H9 (cell line): ENCODE measurements around the gene GLB1L. TPM values are rescaled to one million over a fixed set of nuclear protein-coding genes. Genes with fewer than 3 reads are reported as not detected.

Source experiments
- DNase-seq: peaks from one replicate; pipeline ENCODE4 v3.0.0-alpha.2; 2017
- H2AFZ ChIP-seq: one replicate; pipeline ENCODE4 v1.6.1; 2013; ENCODE audit warnings: mild to moderate bottlenecking, low read length, control low read depth, moderate library complexity
- H2AK5ac ChIP-seq: 2 replicates; pipeline ENCODE4 v1.6.1; 2013; ENCODE audit warnings: low read length, control low read depth, mixed read lengths; ENCODE audit not compliant: insufficient read length
- H2BK120ac ChIP-seq: one replicate; pipeline ENCODE4 v1.6.1; 2013; ENCODE audit warnings: low read depth, mild to moderate bottlenecking, low read length, control low read depth, inconsistent platforms; ENCODE audit not compliant: poor library complexity, severe bottlenecking
- H2BK12ac ChIP-seq: 2 replicates; pipeline ENCODE4 v1.6.1; 2013; ENCODE audit warnings: low read length, control low read depth, mixed read lengths, low read depth; ENCODE audit not compliant: insufficient read length
- H2BK15ac ChIP-seq: 2 replicates; pipeline ENCODE4 v1.6.1; 2013; ENCODE audit warnings: low read depth, low read length, control low read depth
- H2BK20ac ChIP-seq: one replicate; pipeline ENCODE4 v1.6.1; 2013; ENCODE audit warnings: low read depth, mild to moderate bottlenecking, low read length, control low read depth, inconsistent platforms; ENCODE audit not compliant: poor library complexity, severe bottlenecking
- H2BK5ac ChIP-seq: 2 replicates; pipeline ENCODE4 v1.6.1; 2013; ENCODE audit warnings: low read length, control low read depth, mixed read lengths; ENCODE audit not compliant: insufficient read length
- H3K14ac ChIP-seq: 2 replicates; pipeline ENCODE4 v1.6.1; 2013; ENCODE audit warnings: low read length, control low read depth; ENCODE audit not compliant: insufficient read depth
- H3K18ac ChIP-seq: 2 replicates; pipeline ENCODE4 v1.6.1; 2013; ENCODE audit warnings: low read depth, mild to moderate bottlenecking, mixed read lengths, low read length, control low read depth; ENCODE audit not compliant: insufficient read length
- H3K23ac ChIP-seq: 2 replicates; pipeline ENCODE4 v1.6.1; 2013; ENCODE audit warnings: low read length, control low read depth, mixed read lengths, low read depth; ENCODE audit not compliant: insufficient read length
- H3K23me2 ChIP-seq: 2 replicates; pipeline ENCODE4 v1.6.1; 2013; ENCODE audit warnings: low read depth, mild to moderate bottlenecking, mixed read lengths, low read length, control low read depth; ENCODE audit not compliant: insufficient read length, poor library complexity, severe bottlenecking
- H3K27ac ChIP-seq: 2 replicates; pipeline ENCODE4 v1.5.1; 2013; ENCODE audit warnings: low read length, control low read depth, mixed read lengths, low read depth; ENCODE audit not compliant: insufficient read length
- H3K27me3 ChIP-seq: 2 replicates; pipeline ENCODE4 v1.6.1; 2013; ENCODE audit warnings: low read length, control low read depth, inconsistent platforms; ENCODE audit not compliant: insufficient read depth
- H3K4ac ChIP-seq: 2 replicates; pipeline ENCODE4 v1.6.1; 2013; ENCODE audit warnings: low read depth, mild to moderate bottlenecking, control low read depth, inconsistent platforms, low read length, moderate library complexity
- H3K4me1 ChIP-seq: 2 replicates; pipeline ENCODE4 v1.6.1; 2013; ENCODE audit warnings: low read length, control low read depth, inconsistent platforms; ENCODE audit not compliant: insufficient read depth
- H3K4me2 ChIP-seq: 2 replicates; pipeline ENCODE4 v1.6.1; 2013; ENCODE audit warnings: low read length, control low read depth, mixed read lengths; ENCODE audit not compliant: insufficient read length, insufficient read depth
- H3K56ac ChIP-seq: 2 replicates; pipeline ENCODE4 v1.6.1; 2013; ENCODE audit warnings: low read depth, mild to moderate bottlenecking, mixed read lengths, low read length, control low read depth; ENCODE audit not compliant: insufficient read length
- H3K79me1 ChIP-seq: 2 replicates; pipeline ENCODE4 v1.6.1; 2013; ENCODE audit warnings: low read depth, mild to moderate bottlenecking, moderate library complexity, low read length, control low read depth, inconsistent platforms; ENCODE audit not compliant: insufficient read depth, poor library complexity, severe bottlenecking
- H3K79me2 ChIP-seq: 2 replicates; pipeline ENCODE4 v1.6.1; 2013; ENCODE audit warnings: low read length, control low read depth, inconsistent platforms; ENCODE audit not compliant: insufficient read depth
- H3K9ac ChIP-seq: 2 replicates; pipeline ENCODE4 v1.6.1; 2013; ENCODE audit warnings: low read length, control low read depth, mixed read lengths; ENCODE audit not compliant: insufficient read length; ENCODE audit errors: extremely low read depth
- H3K9me3 ChIP-seq: one replicate; pipeline ENCODE4 v1.6.1; 2013; ENCODE audit warnings: low read depth, low read length, inconsistent platforms; ENCODE audit not compliant: control insufficient read depth
- H3T11ph ChIP-seq: one replicate; pipeline ENCODE4 v1.6.1; 2013; ENCODE audit warnings: mild to moderate bottlenecking, low read length, control low read depth, inconsistent platforms
- H4K20me1 ChIP-seq: one replicate; pipeline ENCODE4 v1.6.1; 2013; ENCODE audit not compliant: control insufficient read depth, insufficient read length, insufficient read depth
- H4K5ac ChIP-seq: 2 replicates; pipeline ENCODE4 v1.6.1; 2013; ENCODE audit warnings: low read depth, mild to moderate bottlenecking, mixed read lengths, low read length, control low read depth; ENCODE audit not compliant: insufficient read length
- H4K8ac ChIP-seq: replicated peaks from 2 replicates; pipeline ENCODE4 v1.6.1; 2013; ENCODE audit warnings: low read length, control low read depth, mixed read lengths, low read depth; ENCODE audit not compliant: insufficient read length
- H4K91ac ChIP-seq: 2 replicates; pipeline ENCODE4 v1.6.1; 2013; ENCODE audit warnings: low read depth, mild to moderate bottlenecking, moderate library complexity, mixed read lengths, low read length, control low read depth; ENCODE audit not compliant: insufficient read length
- H3K27ac Mint-ChIP-seq, 3 experiments: 2 replicates in 2 of 3; 3 replicates in 1 of 3; pipeline ENCODE4 v1.8.0; 2020 to 2021; ENCODE audit warnings: mixed read lengths in 3 of 3, mild to moderate bottlenecking in 1 of 3, moderate library complexity in 1 of 3
- H3K27me3 Mint-ChIP-seq: 2 replicates; pipeline ENCODE4 v1.8.0; 2021; ENCODE audit warnings: low read depth, mild to moderate bottlenecking, moderate library complexity, mixed read lengths
- H3K36me3 Mint-ChIP-seq, 3 experiments: 2 replicates in 2 of 3; 3 replicates in 1 of 3; pipeline ENCODE4 v1.8.0; 2020 to 2021; ENCODE audit warnings: low read depth in 3 of 3, mixed read lengths in 3 of 3; ENCODE audit not compliant: insufficient read depth in 1 of 3
- H3K4me1 Mint-ChIP-seq, 2 experiments: 2 replicates each; pipeline ENCODE4 v1.8.0; 2020; ENCODE audit warnings: mixed read lengths in 2 of 2
- H3K4me3 Mint-ChIP-seq, 2 experiments: 2 replicates in 1 of 2; 3 replicates in 1 of 2; pipeline ENCODE4 v1.8.0; 2020 to 2021; ENCODE audit warnings: mild to moderate bottlenecking in 2 of 2, mixed read lengths in 2 of 2, moderate library complexity in 1 of 2
- H3K9me3 Mint-ChIP-seq, 2 experiments: 2 replicates in 1 of 2; 3 replicates in 1 of 2; pipeline ENCODE4 v1.8.0; 2020; ENCODE audit warnings: mild to moderate bottlenecking in 2 of 2, mixed read lengths in 2 of 2, moderate library complexity in 1 of 2
- WGBS: extraction: QIAGEN DNeasy Blood & Tissue Kit; methylation state at CpG from one replicate; pipeline ENCODE4 v1.1.7; 2013; ENCODE audit warnings: missing lambda C conversion rate, low lambda C conversion rate, mixed read lengths; ENCODE audit not compliant: insufficient read length; ENCODE audit errors: extremely low coverage; 5-methylcytosine and 5-hydroxymethylcytosine counted together
- total RNA-seq: library from RNA; stranded (reverse); gene quantifications from 2 replicates; pipeline ENCODE4 v1.2.1, GENCODE V29; 2021
- TF ChIP-seq, protein P1 (sequence below): fragments of 200-600 bp; sonication (generic); conservative IDR thresholded peaks from 3 replicates; pipeline ENCODE4 v1.8.0; 2021; ENCODE audit warnings: antibody characterized with exemption, mild to moderate bottlenecking

The GLB1L gene
- total RNA-seq, 1 experiment from 2014 or later, result 6.5 TPM

DNA sequence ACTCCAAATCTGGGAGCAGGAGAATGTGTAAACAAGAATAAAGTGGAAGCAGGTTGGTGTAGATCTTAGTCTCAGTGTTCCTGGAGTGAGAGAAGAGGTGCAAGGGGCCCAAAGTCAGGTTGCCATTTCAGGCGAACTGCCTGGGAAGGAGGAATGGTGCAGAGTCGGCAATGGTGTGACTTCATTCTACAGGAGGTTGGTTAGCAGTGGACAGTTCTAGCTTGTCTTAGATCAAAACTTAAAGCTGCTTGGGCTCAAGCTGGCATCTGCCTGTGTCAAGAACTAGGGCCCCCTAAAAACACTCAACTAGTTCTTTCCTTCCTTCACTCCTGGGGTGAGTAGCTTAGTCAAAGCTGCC lies 3.6 kb upstream of the GLB1L start:
- Histone ChIP-seq H3T11ph (no peak overlapping the region), H3K27me3 (no peaks in the 10 kb centered on the region), H3K4me1 (peaks cover 5% of the 10 kb centered on the region), H3K79me1 (no peaks in the 10 kb centered on the region), H3K23ac (no peak overlapping the region), H3K9ac (peak overlapping the region; percentile 6), H4K5ac (no peak overlapping the region), H2BK120ac (no peak overlapping the region), H4K20me1 (no peaks in the 10 kb centered on the region), H4K8ac (no peak overlapping the region), H2AK5ac (no peak overlapping the region), H3K56ac (no peak overlapping the region), H3K14ac (no peak overlapping the region; the same call in 1 of the 2 replicates), H3K4me2 (no peak overlapping the region), H2BK5ac (no peak overlapping the region), H2AFZ (no peak overlapping the region), H3K9me3 (no peaks in the 10 kb centered on the region), H4K91ac (no peak overlapping the region), H3K4ac (no peak overlapping the region), H2BK15ac (no peak overlapping the region), H3K79me2 (no peaks in the 10 kb centered on the region), H3K27ac (no peak overlapping the region), H3K18ac (no peak overlapping the region), H3K23me2 (peaks cover 14% of the 10 kb centered on the region), H2BK12ac (no peak overlapping the region), H2BK20ac (no peak overlapping the region)
- WGBS, result no CpG with 5 or more reads among the region's 2 CpGs
- H3K9me3 Mint-ChIP-seq, result no peaks in the 10 kb centered on the region
- peaks cover 9 to 24% (median 23%) of the 10 kb centered on the region in 3 experiments; a peak in 6 of 7 replicates for H3K36me3 Mint-ChIP-seq
- TF ChIP-seq, protein P1, sequence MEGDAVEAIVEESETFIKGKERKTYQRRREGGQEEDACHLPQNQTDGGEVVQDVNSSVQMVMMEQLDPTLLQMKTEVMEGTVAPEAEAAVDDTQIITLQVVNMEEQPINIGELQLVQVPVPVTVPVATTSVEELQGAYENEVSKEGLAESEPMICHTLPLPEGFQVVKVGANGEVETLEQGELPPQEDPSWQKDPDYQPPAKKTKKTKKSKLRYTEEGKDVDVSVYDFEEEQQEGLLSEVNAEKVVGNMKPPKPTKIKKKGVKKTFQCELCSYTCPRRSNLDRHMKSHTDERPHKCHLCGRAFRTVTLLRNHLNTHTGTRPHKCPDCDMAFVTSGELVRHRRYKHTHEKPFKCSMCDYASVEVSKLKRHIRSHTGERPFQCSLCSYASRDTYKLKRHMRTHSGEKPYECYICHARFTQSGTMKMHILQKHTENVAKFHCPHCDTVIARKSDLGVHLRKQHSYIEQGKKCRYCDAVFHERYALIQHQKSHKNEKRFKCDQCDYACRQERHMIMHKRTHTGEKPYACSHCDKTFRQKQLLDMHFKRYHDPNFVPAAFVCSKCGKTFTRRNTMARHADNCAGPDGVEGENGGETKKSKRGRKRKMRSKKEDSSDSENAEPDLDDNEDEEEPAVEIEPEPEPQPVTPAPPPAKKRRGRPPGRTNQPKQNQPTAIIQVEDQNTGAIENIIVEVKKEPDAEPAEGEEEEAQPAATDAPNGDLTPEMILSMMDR, result no peak
- no peak for DNase-seq
- peak overlapping the region in 2 of 3 experiments; percentile 76 to 81; a peak in 5 of 7 replicates for H3K27ac Mint-ChIP-seq
- peak overlapping the region in 1 of 2 experiments; percentile 35; a peak in 2 of 5 replicates for H3K4me3 Mint-ChIP-seq
- peaks cover 30% of the 10 kb centered on the region for H3K27me3 Mint-ChIP-seq
- H3K4me1 Mint-ChIP-seq, result peaks cover 33 to 43% of the 10 kb centered on the region in 2 experiments
